GM19324 (cell line): Measurements from ENCODE around the gene ATP5F1D.

Source experiments
- ATAC-seq: cut with Tn5 transposase; IDR thresholded peaks from one replicate; pipeline ENCODE4 v1.9.1; 2021; ENCODE audit warnings: mild to moderate bottlenecking, moderate library complexity; ENCODE audit not compliant: unreplicated experiment, low FRiP score

ATP5F1D gene

GRCh38 chr19:1268226-1269064 lies 26.9 kb downstream of the ATP5F1D start:
- no peak for ATAC-seq

- peak; percentile 57 for ATAC-seq
Observed at GRCh38 chr19:1269065-1269477, 27.5 kb downstream of the ATP5F1D start, which contains the start of gene CIRBP. CIRBP (plus strand) TSS chr19:1269332; CDS start chr19:1270934, 1,602 bp downstream.

DNA sequence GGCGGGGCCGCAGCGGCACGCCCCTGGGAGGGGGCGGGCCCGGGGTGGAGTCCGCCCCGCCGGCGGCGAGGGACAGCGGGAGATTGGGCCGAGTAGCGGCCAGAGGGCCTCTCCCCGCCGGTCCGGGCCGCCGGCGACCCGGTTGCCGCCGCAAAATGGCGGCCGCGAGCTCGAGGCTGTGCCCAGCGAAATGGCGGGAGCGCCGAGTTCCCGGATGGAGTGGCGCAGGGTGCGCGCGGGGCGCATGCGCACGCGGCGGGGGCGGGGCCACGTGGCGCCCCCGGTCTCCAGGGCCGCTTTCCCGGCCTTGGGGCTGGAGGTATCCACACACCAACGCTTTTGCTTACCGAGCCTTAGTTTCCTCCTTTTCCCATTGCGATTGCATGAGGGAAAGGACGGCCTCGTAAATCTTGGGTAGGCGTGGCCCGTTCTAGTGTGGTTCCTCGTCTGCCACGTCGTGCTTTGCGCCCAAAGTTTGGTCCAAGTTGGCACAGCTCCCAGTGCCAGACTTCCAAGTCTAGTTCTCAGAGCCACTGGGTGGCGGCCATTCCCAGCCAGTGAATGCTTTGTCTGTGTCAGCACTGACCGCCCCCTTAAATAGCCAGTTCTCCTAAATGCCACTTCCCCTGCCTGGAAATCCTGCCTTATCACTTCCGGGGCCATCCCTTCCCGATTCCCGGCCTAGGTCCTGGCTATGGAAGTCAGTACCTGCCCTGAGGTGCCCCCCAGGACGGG lies 28.1 kb downstream of the ATP5F1D start:
- ATAC-seq, result peak; percentile 40

GRCh38 chr19:1270213-1270853 lies 28.8 kb downstream of the ATP5F1D start:
- ATAC-seq, result no peak

- ATAC-seq, result no peak
Observed at GRCh38 chr19:1270854-1271527, 29.4 kb downstream of the ATP5F1D start.

DNA sequence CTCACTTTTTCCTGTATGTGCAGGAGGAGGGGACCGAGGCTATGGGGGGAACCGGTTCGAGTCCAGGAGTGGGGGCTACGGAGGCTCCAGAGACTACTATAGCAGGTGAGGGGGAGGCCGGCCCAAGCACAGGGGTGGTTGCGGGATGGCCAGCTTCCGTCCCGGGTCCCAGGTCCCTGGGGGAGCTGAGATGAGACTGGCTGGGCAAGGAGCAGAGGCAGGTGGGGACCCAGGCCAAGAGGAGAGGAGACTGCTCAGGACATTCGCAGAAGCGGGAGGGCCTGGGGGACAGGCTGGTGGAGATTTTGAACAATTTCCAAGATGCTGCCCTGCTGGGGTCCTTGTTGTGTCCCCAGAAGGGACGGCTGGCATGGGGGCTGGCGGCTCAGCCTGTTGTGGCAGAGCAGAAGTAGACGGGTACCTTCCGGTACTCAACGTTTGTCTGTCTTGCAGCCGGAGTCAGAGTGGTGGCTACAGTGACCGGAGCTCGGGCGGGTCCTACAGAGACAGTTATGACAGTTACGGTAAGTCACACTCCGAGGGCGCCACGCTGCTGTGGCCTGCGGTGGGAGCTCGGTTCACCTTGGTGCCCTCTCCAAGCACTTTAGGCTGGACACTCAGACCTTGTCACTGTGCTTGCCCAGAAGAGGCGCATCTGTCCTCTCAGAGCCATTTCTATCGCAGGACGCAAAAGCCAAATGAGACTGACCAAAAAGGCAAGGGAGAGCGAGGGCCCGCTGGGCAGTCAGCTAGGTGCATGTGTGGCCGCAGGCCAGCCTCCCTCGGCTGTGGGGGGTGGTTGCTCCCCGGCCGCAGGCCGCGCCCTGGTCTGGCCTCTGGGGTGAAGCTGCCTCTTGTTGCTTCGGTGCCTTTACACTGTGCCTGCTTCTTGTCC lies 30.2 kb downstream of the ATP5F1D start:
- ATAC-seq, result no peak

- no peak for ATAC-seq
Observed at GRCh38 chr19:1272423-1273262, 31.1 kb downstream of the ATP5F1D start.

- no peak for ATAC-seq
Observed at GRCh38 chr19:1273263-1274041, 31.9 kb downstream of the ATP5F1D start.

DNA sequence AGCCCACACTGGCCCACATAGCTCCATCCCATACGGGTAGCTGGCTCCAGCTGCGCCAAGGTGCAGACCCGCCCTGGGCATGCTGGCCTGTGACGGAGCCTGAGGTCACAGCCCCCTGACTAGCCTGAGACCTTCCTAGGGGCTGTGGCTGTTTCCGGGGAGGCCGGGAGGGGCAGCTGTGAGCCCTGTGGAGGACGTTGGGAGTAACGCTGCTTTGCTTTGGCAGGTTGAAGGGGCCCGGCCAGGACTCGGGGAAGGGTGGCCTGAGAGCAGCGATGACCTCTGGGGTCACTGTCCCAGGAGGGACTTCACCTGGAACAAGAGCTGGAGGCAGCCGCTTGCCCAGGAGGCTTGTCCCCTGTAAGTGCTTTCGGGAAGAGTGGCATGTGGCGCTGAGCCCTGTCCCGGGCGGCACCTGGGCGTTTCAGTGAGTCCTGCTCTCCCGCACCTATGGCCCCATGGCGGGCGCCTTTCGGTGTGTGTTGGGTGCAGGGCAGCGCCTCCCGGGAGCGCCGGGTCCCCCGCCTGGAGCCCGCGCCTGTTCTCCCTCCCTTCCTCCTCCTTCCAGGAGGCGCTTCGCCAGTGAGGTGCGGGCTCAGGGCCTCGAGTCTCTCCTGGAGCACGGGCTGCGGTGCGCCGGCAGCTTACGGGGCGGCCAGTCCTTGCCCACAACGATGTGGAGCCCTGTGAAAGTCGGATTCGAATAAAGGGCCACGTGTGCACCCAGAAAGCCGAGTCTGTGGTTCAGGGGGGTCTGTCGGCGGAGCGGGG lies 32.7 kb downstream of the ATP5F1D start:
- no peak for ATAC-seq

- ATAC-seq, result no peak
Observed at GRCh38 chr19:1274852-1275259, 33.3 kb downstream of the ATP5F1D start.

- ATAC-seq, result peak; percentile 78
Observed at GRCh38 chr19:1275260-1275975, 33.9 kb downstream of the ATP5F1D start, which contains the start of gene FAM174C. FAM174C (plus strand) TSS chr19:1275530; CDS start chr19:1275550, 20 bp downstream.

DNA sequence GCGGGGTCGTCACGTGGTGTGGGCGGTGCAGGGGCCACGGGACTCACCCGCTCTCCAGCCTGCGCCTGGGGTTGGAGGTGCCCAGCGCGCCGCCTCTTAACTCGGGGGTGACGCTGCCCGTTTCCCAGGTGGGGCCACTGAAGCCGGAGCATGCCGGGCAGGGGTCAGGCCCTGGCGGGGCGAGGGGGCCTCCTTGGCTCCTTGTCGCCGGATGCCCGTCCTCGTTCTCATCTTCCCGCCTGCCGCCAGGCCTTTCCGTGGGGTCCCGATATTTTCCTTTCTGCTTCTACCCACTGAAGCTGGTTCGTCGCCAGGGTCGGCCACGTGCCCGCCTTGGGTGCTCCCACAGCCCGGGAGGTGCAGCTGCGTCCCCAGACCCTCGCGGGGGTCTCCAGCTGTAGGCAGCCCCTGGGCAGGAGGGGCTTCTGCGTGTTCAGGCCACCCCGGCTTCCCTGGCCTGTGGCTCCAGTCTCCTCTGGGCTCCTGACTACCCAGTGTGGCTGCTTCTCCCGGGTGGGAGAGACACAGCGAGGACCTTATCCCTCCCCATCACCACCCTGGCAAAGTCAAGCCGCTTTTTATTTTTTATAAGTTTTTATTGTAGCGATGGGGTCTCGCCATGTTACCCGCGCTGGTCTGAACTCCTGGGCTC lies 34.6 kb downstream of the ATP5F1D start:
- ATAC-seq, result no peak

DNA sequence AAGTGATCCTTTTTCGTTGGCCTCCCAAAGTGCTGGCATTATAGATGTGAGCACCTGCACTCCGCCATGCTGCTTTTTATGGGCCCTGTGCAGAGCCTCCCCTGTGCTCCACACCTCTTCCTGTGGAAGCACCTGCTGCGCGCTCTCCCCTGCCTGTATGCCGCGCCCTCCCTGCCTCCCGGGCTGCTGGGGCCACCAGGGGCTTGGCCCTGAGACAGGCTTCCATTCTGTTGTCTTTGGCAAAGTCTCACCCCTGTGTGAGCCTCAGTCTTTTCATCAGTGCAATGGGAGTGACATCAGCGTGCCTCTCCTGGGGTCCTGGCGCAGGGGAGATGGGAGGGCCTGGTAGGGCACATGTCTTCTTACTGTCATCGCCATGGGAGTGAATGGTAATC lies 35.1 kb downstream of the ATP5F1D start:
- ATAC-seq, result no peak

GRCh38 chr19:1277061-1277460 lies 35.5 kb downstream of the ATP5F1D start:
- ATAC-seq, result no peak

- ATAC-seq, result no peak
Observed at GRCh38 chr19:1278074-1278473, 36.5 kb downstream of the ATP5F1D start.
